ENCODE results near the gene COPS9.

COPS9 gene

GRCh38 chr2:240147911-240148587 lies 11.9 kb upstream of the COPS9 start:
- DNase-seq (ENCODE audit: low spot score), result no peak

- DNase-seq (ENCODE audit: low spot score), result no peak
Measured at GRCh38 chr2:240147382-240147781, 11.3 kb upstream of the COPS9 start.

DNA sequence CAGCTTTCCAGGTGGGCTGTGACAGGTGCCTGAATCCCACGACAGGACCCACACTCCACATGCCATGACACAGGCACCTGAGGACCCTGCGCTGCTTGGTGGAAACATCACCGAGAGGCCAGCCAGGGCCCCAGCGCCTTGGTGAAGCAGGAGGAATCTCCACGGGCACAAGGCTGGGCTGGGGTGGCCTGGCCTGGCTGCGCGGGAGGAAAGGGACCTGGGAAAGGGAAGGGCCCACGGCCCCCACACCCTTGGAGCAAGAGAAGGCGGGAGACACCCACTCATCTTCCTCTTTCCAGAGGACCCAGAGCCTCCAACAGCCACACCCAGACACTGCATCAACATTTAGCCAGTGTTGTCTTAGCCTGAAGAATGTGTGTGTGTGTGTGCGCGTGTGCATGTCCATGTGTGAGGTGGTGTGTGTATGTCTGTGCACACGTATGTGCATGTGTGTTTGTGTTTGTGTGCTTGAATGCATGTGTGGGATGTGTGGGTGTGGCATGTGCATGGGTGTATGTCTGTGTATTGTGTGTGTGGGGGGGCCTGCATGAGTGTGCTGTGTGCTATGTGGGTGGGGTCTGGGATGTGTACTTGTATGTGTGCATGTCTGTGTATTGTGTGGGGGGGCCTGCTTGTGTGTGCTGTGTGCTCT lies 10.6 kb upstream of the COPS9 start:
- no peak for DNase-seq (ENCODE audit: low spot score)

- no peak for DNase-seq (ENCODE audit: low spot score)
Measured at GRCh38 chr2:240146141-240146561, 10.0 kb upstream of the COPS9 start.

GRCh38 chr2:240145461-240145860 lies 9.4 kb upstream of the COPS9 start:
- no peak for DNase-seq (ENCODE audit: low spot score)

GRCh38 chr2:240144649-240145261 lies 8.7 kb upstream of the COPS9 start:
- no peak for DNase-seq (ENCODE audit: low spot score)

GRCh38 chr2:240143801-240144648 lies 7.9 kb upstream of the COPS9 start:
- DNase-seq (ENCODE audit: low spot score), result peak; percentile 35

DNA sequence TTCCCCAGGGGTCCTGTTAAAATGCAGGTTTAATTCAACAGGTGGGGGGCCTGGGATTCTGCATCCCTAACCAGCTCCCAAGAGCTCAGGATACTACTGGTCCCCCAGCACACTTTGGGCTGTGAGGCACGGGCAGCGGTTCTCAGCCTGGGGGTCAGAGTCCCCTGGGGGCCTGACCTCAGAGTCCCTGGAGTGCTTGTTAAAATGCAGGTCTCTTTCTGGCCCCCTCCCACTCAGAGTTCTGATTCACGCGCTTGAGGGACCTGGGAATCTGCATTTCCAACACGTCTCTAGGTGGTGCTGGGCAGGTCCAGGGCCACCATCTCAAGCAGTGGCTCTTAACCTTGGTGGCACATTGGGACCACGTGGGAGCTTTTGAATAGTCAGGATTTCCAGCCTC lies 7.2 kb upstream of the COPS9 start:
- no peak for DNase-seq (ENCODE audit: low spot score)

DNA sequence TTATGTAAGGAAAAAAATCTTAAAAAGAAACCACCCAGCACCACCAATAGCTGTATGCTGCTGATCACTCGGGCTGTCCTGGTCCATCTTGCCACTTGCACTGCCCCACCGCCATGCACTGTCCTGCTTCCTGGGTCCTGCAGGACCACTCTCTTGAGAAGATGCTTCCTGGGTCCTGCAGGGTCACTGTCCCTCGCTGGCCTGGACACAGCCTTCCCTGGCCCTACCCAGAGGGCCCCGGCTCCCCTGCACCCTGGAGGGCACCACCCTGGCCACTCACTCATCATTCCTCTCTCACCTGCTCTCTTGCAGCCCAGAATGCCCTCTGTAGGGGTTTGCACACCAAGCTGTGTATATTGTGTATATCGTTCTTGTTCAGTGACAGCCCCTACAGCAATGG lies 6.8 kb upstream of the COPS9 start:
- DNase-seq (ENCODE audit: low spot score), result no peak

GRCh38 chr2:240142256-240142775 lies 6.2 kb upstream of the COPS9 start:
- DNase-seq (ENCODE audit: low spot score), result no peak

DNA sequence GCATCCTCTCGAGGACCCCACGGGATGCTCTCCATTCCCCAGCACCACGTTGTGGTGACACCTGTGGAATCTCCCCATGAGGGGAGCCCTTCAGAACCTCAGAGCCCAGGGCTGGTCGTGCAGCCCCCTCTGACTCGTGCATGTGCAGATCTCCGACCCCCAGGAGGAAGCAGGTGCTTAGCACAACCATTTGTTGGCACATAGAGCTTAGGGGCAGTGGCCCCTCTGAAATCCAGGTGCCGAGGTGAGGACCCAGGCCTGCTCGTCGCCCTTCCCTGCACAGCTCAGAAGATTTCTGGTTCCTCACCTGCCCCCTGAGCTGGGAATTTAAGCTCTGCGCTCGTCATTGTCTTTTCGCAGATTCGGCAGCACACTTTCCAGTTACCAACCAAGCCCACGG lies 5.6 kb upstream of the COPS9 start:
- DNase-seq (ENCODE audit: low spot score), result no peak

GRCh38 chr2:240140920-240141319 lies 4.8 kb upstream of the COPS9 start:
- DNase-seq (ENCODE audit: low spot score), result no peak

GRCh38 chr2:240140511-240140910 lies 4.4 kb upstream of the COPS9 start, which contains the start of gene OTOS:
OTOS (minus strand) TSS chr2:240140658; CDS start chr2:240140326, 332 bp downstream.
- DNase-seq (ENCODE audit: low spot score), result no peak

DNA sequence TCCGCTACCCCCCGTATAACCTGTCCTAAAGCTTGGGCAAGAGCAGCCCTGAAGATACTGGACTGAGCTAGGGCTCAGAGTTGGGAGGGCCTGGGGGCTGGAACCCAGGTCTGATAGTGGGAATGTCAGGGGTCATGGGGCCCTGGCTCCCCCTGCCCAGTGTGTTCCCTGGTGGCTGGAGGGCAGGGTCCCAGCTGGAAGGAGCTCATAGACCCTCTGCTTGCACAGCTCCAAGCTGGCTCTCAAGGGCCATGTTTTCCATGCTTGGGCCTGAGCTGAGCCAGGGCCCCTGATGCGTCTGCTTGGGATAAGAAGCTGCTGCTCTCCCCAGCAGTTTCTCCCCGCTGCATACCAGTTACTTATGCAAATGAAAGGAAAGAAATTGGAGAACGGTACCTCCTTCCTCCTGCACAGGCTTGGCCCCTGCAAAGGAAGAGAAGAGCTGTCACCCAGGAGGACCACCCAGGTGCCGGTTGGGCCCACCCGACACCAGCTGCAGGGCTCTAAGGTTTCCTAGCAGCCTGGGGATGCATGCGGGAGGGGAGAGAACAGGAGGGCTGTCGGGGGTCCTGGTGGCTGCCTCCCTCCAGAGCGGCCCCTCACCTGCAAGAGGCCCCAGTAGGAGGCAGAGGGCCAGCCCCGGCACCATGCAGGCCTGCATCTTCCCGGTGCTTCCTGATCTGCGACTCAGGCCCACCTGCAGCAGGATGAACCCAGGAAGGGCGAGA lies 3.7 kb upstream of the COPS9 start:
- no peak for DNase-seq (ENCODE audit: low spot score)

DNA sequence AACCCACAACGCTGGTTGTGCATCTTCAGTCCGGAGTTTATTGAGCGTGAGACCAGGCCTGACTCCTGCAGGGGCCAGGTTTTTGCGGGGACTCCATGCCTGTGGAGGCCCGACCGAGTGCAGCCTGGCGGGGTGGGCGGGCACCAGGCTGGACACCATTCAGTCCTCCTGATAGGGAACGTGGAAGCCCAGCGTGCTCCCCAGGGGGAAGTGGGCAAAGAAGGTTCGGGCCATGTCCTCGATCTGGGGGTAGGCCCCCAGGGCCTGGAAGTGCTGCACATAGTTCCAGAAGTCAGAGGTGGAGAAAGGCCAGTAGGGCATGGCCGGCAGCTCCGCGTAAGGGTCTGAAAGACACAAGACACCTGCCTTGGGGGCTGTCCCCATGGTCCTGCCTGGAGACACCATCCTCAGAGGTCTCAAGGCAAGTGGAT lies 2.9 kb upstream of the COPS9 start:
- DNase-seq (ENCODE audit: low spot score), result no peak

DNA sequence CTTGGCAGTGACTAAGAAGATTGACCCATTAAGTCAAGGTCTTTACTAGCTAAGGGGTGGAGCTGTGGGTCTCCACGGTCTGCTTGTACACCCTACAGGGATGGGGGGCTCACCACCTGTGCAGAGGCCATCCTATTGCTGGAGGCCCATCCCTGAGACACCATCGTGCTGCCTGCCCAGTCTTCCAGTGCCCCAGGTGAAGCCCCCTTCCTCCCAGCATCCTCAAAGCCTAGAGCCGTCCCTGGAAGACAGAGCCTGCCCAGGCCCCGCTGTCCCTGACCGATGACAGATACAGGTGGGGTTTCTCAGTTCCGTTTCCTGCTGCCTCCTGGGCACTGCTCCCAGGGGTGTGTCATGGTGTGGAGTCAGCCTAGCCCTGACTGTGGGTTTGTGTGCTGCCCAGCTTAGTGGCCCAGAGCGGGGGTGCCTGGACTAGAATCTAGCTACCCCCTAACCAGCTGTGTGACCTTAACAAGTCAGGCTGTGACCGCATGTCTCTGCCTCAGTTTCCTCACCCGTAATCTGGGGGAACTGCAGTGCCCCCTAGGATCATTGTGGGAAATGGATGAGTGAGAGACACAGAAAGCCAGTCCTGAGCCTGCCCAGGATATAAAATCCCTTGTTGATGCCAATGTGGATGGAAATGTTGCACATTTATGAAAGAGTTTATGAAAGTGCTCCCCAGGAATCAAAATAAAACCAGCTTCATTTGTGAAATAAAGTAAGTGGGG lies 2.3 kb upstream of the COPS9 start:
- no peak for DNase-seq (ENCODE audit: low spot score)

GRCh38 chr2:240137596-240138253 lies 1.6 kb upstream of the COPS9 start:
- no peak for DNase-seq (ENCODE audit: low spot score)

DNA sequence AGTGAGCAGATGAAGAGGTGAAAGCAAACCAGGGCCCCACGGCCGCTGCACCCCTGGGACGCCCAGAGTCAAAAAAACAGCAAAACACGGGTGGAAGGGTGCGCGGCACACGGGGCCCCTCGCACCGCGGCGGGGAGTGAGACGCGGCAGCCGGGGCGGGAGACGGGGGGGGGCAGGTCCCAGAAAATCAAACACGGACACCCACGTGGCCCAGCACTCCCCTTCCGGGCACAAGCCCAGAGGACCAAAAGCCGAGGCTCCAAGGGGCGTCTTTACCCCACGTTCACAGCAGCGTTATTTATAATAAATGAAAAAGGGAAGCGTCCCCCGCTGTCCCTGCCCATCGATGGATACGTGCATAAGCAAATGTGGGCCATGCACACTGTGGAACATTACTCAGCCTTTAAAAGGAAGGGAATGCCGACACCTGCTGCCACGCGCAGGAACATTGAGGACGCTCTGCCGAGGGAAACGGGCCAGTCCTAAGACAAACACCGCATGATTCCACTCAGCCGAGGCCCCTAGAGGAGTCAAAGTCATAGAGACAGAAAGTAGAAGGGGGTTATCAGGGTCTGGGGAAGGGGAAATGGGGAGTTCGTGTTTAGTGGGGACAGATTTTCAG lies 677 bp upstream of the COPS9 start:
- DNase-seq (ENCODE audit: low spot score), result no peak

DNA sequence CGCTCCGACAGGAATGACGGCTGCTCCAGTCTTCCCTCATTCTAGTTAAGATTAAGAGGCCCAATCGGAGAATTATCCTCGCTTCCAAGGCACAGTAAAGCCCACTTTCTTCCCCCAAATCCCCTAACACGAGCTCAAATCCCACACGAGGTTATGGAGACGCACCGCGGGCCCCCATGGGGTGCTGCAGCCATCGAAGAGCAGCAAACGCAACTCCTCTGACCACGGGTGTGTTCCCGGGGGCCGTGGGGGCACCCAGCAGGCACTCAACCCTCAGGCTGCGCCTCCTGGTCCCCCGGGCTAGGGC lies 446 bp downstream of the COPS9 start:
- no peak for DNase-seq (ENCODE audit: low spot score)

DNA sequence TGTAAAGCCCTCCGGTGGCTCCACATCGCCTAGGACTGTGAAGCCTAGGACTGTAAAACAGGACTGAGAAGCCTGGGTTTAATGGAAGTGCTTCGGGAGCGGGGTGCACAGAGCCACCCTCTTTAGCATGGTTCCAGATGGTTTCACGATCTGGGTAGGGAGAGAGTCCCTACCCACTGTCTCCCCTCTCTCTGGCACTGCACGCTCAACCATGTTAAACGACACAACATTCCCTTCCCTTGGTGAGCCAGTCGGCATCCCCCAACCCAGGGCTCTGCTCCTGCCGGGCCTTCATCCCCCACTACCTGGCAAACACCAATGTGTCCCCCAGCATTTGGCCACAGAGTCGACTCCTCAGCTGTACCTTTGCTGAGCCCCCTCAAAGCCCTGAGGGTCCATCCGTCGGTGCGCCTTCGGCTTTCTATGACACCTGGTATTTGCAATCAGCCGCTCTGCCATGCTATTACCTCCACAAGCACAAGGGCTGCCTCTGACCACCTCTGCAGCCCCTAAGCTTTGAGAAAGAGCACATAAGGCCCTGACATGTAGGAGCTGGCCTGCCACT lies 1.1 kb downstream of the COPS9 start:
- DNase-seq (ENCODE audit: low spot score), result no peak

Data from pons (tissue), 1 donor.